Activated CD8-positive, alpha-beta T cell treated with anti-CD3 and anti-CD28 coated beads, Interleukin-2, amount 10 ng/mL, durations not matched to agents 7 days and 5 days (primary cell): ENCODE measurements around the gene CAPN5. TPM values are rescaled to one million over a fixed set of nuclear protein-coding genes. Genes with fewer than 3 reads are reported as not detected.
"Not testable (repeated sequence)": the region's sequence is repeated elsewhere in the genome, so short reads cannot be mapped to it uniquely, and the experiment has no call there.

Experiments
- ATAC-seq: fragments of 150-1000 bp; cut with Tn5 transposase; one replicate; pipeline ENCODE4 v1.10.0; 2021; ENCODE audit warnings: moderate library complexity
- CTCF ChIA-PET: fragments of 350-600 bp; sonication (Branson Sonifier 250); formaldehyde crosslinking; loops from one replicate; lab custom pipeline; 2021; ENCODE audit warnings: antibody characterized with exemption; lab: Charles Lee
- POLR2A ChIA-PET: fragments of 350-600 bp; sonication (Branson Sonifier 250); formaldehyde crosslinking; loops from one replicate; lab custom pipeline; 2021; ENCODE audit warnings: antibody characterized with exemption; lab: Charles Lee
- DNase-seq: peaks from one replicate; pipeline ENCODE4 v3.0.0-alpha.2; 2020
- H3K27ac Mint-ChIP-seq: one replicate; pipeline ENCODE4 v1.8.0; 2021; ENCODE audit warnings: mild to moderate bottlenecking, mixed read lengths
- H3K27me3 Mint-ChIP-seq: one replicate; pipeline ENCODE4 v1.8.0; 2021; ENCODE audit warnings: low read depth, mixed read lengths
- H3K36me3 Mint-ChIP-seq: one replicate; pipeline ENCODE4 v1.8.0; 2021; ENCODE audit warnings: low read depth, mixed read lengths
- H3K4me1 Mint-ChIP-seq: one replicate; pipeline ENCODE4 v1.8.0; 2021; ENCODE audit warnings: low read depth, mixed read lengths
- H3K4me3 Mint-ChIP-seq: one replicate; pipeline ENCODE4 v1.8.0; 2021; ENCODE audit warnings: mild to moderate bottlenecking, mixed read lengths
- H3K9me3 Mint-ChIP-seq: one replicate; pipeline ENCODE4 v1.8.0; 2022; ENCODE audit warnings: mixed read lengths; ENCODE audit not compliant: insufficient read depth
- total RNA-seq, 2 experiments: library from RNA; stranded (reverse); gene quantifications; one replicate each; pipeline ENCODE4 v1.2.3, GENCODE V29; 2021

Gene CAPN5
- total RNA-seq, 2 experiments from 2014 or later: 1.0 to 1.4 TPM

DNA sequence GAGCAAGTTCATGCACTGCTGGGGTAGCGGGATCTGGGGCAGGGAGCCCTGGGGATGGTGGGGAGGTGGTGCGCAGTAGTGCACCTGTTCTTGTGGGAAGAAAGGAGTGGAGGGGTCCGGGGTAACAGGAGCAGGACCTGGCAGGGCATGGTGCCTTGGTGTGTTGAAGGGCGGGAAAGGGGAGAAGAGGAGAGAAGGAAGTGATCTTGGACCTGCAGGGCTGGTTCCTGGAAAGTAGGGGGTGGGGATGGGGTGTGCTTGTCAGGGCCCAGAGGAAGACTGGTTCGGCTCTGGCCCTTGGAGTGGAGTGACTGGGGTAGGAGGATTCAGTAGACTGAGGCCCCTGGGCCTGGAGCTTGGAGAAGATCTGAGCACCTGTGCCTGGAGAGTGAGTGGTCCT, 10.9 kb upstream of the CAPN5 start:
- no peak overlapping the region for H3K4me3 Mint-ChIP-seq
- peaks cover 12% of the 10 kb centered on the region for H3K27me3 Mint-ChIP-seq
- H3K4me1 Mint-ChIP-seq: no peaks in the 10 kb centered on the region
- POLR2A ChIA-PET: no interaction called here
- no peak for ATAC-seq
- DNase-seq: no peak
- H3K36me3 Mint-ChIP-seq: no peaks in the 10 kb centered on the region
- CTCF ChIA-PET: no interaction called here
- no peak overlapping the region for H3K27ac Mint-ChIP-seq
- H3K9me3 Mint-ChIP-seq: peaks cover 8% of the 10 kb centered on the region

DNA sequence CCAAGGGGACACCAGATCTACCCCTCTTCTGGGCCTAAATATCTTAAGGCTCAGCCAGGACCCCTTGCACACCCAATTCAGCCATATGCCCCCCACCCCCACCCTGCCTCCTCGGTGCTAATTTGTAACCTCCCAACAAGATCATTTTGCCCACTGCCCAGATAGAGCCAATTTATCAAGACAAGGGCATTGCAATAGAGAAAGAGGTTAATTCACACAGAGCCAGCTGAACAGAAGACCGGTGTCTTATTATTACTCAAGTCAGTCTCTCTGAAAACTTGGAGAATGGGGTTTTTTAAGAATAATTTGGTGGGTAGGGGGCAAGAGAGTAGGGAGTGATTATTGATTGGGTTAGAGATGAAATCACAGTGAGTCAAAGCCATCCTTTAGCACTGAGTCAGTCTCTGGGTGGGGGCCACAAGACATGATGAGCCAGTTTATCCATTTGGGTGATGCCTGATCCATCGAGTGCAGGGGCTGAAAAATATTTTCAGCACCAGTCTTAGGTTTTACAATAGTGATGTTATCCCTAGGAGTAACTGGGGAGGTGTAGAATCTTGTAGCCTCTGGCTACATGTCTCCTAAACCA, 9.9 kb upstream of the CAPN5 start:
- Mint-ChIP-seq H3K4me3 (no peak overlapping the region), H3K27ac (no peak overlapping the region), H3K36me3 (no peaks in the 10 kb centered on the region), H3K4me1 (no peaks in the 10 kb centered on the region), H3K27me3 (peaks cover 11% of the 10 kb centered on the region), H3K9me3 (peaks cover 9% of the 10 kb centered on the region)
- POLR2A ChIA-PET: no interaction called here
- CTCF ChIA-PET: interaction anchor here (4.2 kb wide), 1 partner anchor 34 kb away, joined by 11 read pairs; no protein-coding TSS in a partner anchor
- DNase-seq: no peak
- no peak for ATAC-seq

DNA sequence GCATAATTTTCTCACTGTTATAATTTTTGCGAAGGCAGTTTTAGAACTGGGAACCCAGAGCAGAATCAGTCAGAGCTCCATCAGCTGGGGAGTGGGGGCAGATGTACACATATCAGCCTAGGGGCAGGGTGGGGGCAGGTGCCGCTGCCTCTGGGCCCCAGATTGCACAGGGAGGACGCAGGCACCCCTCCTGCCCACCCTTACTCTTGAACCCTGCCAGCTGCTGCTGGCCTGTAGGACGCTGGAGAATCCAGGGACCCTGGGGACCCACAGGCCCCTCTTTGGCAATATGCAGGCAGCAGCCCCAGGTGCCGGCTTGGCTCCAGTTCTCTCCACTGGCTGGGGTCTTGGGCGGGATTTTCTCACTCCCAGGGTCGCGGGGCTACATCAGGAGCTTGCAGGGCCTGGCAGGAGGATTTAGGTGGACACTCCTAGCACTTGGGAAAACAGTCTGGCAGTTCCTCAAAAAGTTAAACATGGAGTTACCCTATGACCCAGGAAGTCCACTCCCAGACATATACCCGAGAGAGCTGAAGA, 8.8 kb upstream of the CAPN5 start:
- Mint-ChIP-seq H3K4me3 (no peak overlapping the region), H3K27ac (no peak overlapping the region), H3K27me3 (peaks cover 11% of the 10 kb centered on the region), H3K9me3 (peaks cover 11% of the 10 kb centered on the region), H3K4me1 (no peaks in the 10 kb centered on the region), H3K36me3 (no peaks in the 10 kb centered on the region)
- ChIA-PET POLR2A (interaction anchor here (0.5 to 0.8 kb wide), 2 partner anchors 24 to 283 kb away, joined by 3 read pairs; no protein-coding TSS in a partner anchor), CTCF (interaction anchor here (1.0 to 4.2 kb wide), 3 partner anchors 10 to 33 kb away, joined by 3 to 11 read pairs (median 7); no protein-coding TSS in a partner anchor)
- ATAC-seq (no peak), DNase-seq (no peak)

DNA sequence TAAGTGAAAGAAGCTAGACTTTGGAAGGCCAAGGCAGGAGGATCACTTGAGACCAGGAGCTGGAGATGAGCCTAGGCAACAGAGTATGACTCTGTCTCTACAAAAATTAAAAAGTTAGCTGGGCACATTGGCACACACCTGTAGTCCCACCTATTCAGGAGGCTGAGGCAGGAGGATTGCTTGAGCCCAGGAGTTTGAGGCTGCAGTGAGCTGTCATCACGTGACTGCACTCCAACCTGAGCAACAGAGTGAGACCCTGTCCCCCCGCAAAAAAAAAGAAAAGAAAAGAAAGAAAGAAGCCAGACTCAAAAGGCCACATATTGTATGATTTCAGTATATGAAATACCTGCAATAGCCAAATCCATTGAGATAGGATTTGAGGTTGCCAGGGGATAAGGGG, 7.9 kb upstream of the CAPN5 start:
- POLR2A ChIA-PET: interaction anchor here (0.8 kb wide), 1 partner anchor 23 kb away, joined by 3 read pairs; no protein-coding TSS in a partner anchor
- no peak overlapping the region for H3K4me3 Mint-ChIP-seq
- H3K27ac Mint-ChIP-seq: no peak overlapping the region
- H3K36me3 Mint-ChIP-seq: no peaks in the 10 kb centered on the region
- H3K9me3 Mint-ChIP-seq: peaks cover 11% of the 10 kb centered on the region
- ATAC-seq (no peak), DNase-seq (no peak)
- no peaks in the 10 kb centered on the region for H3K4me1 Mint-ChIP-seq
- CTCF ChIA-PET: interaction anchor here (2.2 to 4.2 kb wide), 2 partner anchors 11 to 32 kb away, joined by 7 to 11 read pairs; no protein-coding TSS in a partner anchor
- H3K27me3 Mint-ChIP-seq: peaks cover 11% of the 10 kb centered on the region

DNA sequence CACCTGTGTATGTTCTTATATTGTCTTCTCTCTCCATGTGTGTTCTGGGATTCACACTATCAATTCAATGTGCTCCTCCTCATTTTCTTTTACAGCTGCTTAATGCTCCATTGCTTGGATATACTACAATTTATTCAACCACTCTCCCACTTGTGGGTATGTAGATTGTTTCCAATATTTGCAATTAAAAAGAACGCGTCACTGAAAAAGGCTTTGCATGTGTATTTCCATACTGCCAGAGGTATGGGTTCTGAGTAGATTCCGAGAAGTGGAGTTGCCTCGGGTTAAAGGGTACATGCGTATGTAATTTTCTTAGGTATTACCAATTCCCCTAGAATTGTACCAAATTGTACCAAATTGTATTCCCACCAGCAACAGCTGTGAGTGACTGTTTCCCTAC, 7.0 kb upstream of the CAPN5 start:
- ChIA-PET CTCF (interaction anchor here (2.2 to 4.2 kb wide), 2 partner anchors 12 to 32 kb away, joined by 7 to 11 read pairs; no protein-coding TSS in a partner anchor), POLR2A (no interaction called here)
- no peaks in the 10 kb centered on the region for H3K36me3 Mint-ChIP-seq
- ATAC-seq (no peak), DNase-seq (no peak)
- no peak overlapping the region for H3K4me3 Mint-ChIP-seq
- no peaks in the 10 kb centered on the region for H3K4me1 Mint-ChIP-seq
- H3K27me3 Mint-ChIP-seq: peaks cover 16% of the 10 kb centered on the region
- no peak overlapping the region for H3K27ac Mint-ChIP-seq
- peaks cover 11% of the 10 kb centered on the region for H3K9me3 Mint-ChIP-seq

DNA sequence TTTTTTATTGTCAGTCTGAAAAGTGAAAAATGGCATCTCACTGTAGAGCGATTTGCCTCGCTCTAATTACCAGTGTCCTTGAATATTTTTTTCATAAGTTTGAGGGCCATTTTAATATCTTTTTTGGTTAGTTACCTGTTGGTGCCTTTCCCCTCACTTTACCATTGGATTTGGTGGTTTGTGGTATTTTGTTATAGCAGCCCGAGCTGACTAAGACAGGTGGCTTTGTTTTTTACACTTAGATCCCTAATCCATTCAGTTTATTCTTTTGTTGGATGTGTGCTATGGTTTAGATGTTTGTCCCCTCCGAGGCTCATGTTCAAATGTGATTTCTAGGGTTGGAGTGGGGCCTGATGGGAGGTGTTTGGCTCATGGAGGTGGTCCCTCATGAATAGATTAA, 6.5 kb upstream of the CAPN5 start:
- H3K36me3 Mint-ChIP-seq: no peaks in the 10 kb centered on the region

DNA sequence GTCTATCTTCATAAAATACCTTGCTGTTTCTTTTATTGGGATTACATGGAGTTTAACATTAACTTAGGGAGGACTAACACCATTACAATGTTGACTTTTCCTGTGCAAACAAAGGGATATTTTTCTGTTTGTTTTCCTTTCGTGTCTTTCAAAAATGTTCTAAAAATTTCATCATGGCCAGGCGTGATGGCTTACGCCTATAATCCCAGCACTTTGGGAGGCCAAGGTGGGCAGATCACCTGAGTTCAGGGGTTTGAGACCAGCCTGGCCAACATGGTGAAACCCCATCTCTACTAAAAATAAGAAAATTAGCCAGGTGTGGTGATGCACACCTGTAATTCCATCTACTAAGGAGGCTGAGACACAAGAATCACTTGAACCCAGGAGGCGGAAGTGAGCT, 5.5 kb upstream of the CAPN5 start:
- Mint-ChIP-seq H3K9me3 (peaks cover 11% of the 10 kb centered on the region), H3K27me3 (peaks cover 24% of the 10 kb centered on the region)
- ATAC-seq, H3K36me3 Mint-ChIP-seq, H3K4me1 Mint-ChIP-seq, DNase-seq, POLR2A ChIA-PET, H3K27ac Mint-ChIP-seq, H3K4me3 Mint-ChIP-seq: not testable (repeated sequence)
- CTCF ChIA-PET: interaction anchor here (1.0 kb wide), 1 partner anchor 30 kb away, joined by 3 read pairs; no protein-coding TSS in a partner anchor

More for the DNA sequence above, 6.5 kb upstream of the CAPN5 start:
- DNase-seq (no peak), ATAC-seq (no peak)
- H3K27me3 Mint-ChIP-seq: peaks cover 20% of the 10 kb centered on the region
- no peak overlapping the region for H3K4me3 Mint-ChIP-seq
- ChIA-PET CTCF (interaction anchor here (4.2 kb wide), 1 partner anchor 31 kb away, joined by 11 read pairs; no protein-coding TSS in a partner anchor), POLR2A (no interaction called here)
- no peak overlapping the region for H3K27ac Mint-ChIP-seq
- H3K9me3 Mint-ChIP-seq: peaks cover 11% of the 10 kb centered on the region
- no peaks in the 10 kb centered on the region for H3K4me1 Mint-ChIP-seq

DNA sequence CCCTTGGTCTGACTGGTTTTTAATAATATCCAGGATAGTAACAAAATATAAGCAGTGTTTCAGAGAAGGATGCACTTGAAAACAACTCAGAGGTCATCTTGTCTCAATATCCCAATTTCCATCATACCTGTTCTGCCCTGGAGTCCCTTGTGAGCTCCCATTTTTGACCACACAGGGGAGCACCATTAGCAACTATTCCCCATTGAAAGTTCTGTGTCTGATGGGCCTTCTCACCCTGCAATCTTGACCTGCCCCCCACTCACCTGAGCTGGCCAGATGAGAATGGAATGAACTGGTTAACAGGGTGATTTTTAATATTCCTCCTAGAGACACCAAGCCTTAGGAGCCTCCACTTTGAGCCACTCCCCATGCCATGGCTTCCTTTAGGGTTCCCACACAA, 3.8 kb upstream of the CAPN5 start:
- ChIA-PET POLR2A (no interaction called here), CTCF (interaction anchor here (1.2 to 2.7 kb wide), 2 partner anchors 15 to 28 kb away, joined by 5 to 25 read pairs; no protein-coding TSS in a partner anchor)
- H3K4me1 Mint-ChIP-seq: peaks cover 4% of the 10 kb centered on the region
- H3K27me3 Mint-ChIP-seq: peaks cover 27% of the 10 kb centered on the region
- no peaks in the 10 kb centered on the region for H3K36me3 Mint-ChIP-seq
- H3K9me3 Mint-ChIP-seq: peaks cover 3% of the 10 kb centered on the region
- no peak overlapping the region for H3K27ac Mint-ChIP-seq
- DNase-seq: no peak
- H3K4me3 Mint-ChIP-seq: no peak overlapping the region
- no peak for ATAC-seq

DNA sequence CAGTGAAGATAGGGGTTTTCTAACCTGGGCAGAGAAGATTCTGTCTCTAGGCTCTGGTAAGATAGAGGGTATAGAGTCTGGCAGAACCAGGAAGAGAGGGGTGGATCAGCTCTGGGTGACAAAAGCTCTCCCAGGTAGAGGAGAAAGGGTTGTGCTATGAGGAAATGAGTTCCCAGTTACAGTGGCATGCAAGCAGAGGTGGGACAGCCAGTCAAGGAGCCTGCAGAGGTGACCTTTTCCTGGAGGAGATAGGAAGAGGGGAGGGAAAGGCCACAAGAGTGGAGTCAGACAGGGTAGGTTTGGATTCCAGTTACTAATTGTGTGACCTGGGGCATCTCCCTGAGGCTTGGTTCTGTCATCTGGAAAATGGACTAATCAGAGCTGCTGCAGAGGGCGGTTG, 3.4 kb upstream of the CAPN5 start:
- H3K27ac Mint-ChIP-seq: no peak overlapping the region

DNA sequence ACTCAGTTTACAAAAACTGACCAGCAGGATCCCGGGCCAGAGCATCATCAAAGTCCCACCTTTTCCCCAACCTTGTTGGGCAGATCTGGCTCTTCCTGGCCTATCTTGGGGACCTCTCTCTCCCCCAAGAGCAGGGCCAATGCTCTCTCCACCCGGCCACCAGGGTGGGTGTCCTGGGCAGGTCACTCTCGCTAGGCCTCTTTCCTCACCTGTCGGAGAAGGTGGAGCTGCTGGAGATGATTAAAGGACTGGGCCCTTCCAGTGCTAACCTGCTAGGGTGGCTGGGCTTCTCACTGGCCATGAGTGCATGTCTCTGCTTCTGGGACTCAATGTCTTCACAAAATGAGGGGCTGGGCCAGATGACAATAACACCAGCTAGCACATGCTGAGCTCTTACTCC, 2.9 kb upstream of the CAPN5 start:
- no peaks in the 10 kb centered on the region for H3K36me3 Mint-ChIP-seq
- H3K4me3 Mint-ChIP-seq: no peak overlapping the region
- no peak for DNase-seq
- CTCF ChIA-PET: interaction anchor here (1.0 to 2.7 kb wide), 2 partner anchors 16 to 27 kb away, joined by 3 to 25 read pairs; no protein-coding TSS in a partner anchor
- POLR2A ChIA-PET: no interaction called here
- no peak overlapping the region for H3K27ac Mint-ChIP-seq
- peaks cover 3% of the 10 kb centered on the region for H3K9me3 Mint-ChIP-seq
- H3K4me1 Mint-ChIP-seq: peaks cover 4% of the 10 kb centered on the region
- H3K27me3 Mint-ChIP-seq: peaks cover 30% of the 10 kb centered on the region
- no peak for ATAC-seq

More for the DNA sequence above, 3.4 kb upstream of the CAPN5 start:
- Mint-ChIP-seq H3K4me3 (no peak overlapping the region), H3K27me3 (peaks cover 31% of the 10 kb centered on the region), H3K36me3 (no peaks in the 10 kb centered on the region), H3K9me3 (peaks cover 3% of the 10 kb centered on the region), H3K4me1 (peaks cover 4% of the 10 kb centered on the region)
- ChIA-PET CTCF (interaction anchor here (1.2 to 2.7 kb wide), 2 partner anchors 15 to 27 kb away, joined by 5 to 25 read pairs; no protein-coding TSS in a partner anchor), POLR2A (no interaction called here)
- ATAC-seq (no peak), DNase-seq (no peak)

DNA sequence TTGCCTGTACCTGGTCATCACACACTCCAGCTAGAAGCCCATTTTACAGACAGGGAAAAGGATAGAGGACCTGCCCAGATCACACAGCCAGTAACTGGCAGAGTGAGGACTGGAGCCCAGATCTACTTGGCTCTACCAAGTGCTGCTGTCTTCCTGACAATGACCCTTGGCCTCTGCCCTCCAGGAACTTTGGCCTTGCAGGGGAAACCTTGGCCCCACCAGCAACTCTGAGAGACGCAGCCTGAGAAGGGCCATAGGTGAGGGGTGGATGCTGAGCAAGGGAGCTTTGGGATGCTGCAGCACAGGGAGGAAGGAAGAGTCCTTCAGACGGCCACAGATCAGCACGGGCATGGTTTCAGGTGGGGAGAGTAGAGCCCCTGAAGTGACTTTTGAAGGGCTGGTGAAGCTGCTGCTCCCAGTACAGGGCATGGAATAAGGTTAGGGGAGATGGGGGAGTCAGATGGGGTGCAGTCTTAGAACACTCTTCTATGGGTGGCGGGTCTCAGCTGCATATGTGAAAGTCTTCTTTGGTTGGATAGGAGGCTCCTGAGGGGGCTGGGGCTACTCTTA, 2.0 kb upstream of the CAPN5 start:
- ChIA-PET POLR2A (interaction anchor here (0.9 to 1.1 kb wide), 2 partner anchors 17 kb away, joined by 3 read pairs; no protein-coding TSS in a partner anchor), CTCF (interaction anchor here (1.0 to 2.7 kb wide), 8 partner anchors 12 to 145 kb away, joined by 3 to 25 read pairs (median 4); no protein-coding TSS in a partner anchor)
- H3K4me3 Mint-ChIP-seq: no peak overlapping the region
- peaks cover 30% of the 10 kb centered on the region for H3K27me3 Mint-ChIP-seq
- ATAC-seq (no peak), DNase-seq (no peak)
- H3K9me3 Mint-ChIP-seq: peaks cover 3% of the 10 kb centered on the region
- H3K27ac Mint-ChIP-seq: no peak overlapping the region
- peaks cover 4% of the 10 kb centered on the region for H3K4me1 Mint-ChIP-seq
- H3K36me3 Mint-ChIP-seq: no peaks in the 10 kb centered on the region
